Hematopoietic multipotent progenitor cell treated with erythropoietin and hydrocortisone succinate and interleukin-3 and kit ligand, for 6 days (in vitro differentiated cells): ENCODE measurements around the gene ZNF578.
A peak's percentile ranks its signal among the peaks of the same experiment; 100 is the strongest.
"Not testable (repeated sequence)": the region's sequence is repeated elsewhere in the genome, so short reads cannot be mapped to it uniquely, and the experiment has no call there.

ENCODE experiments used
- DNase-seq: peaks from one replicate; pipeline ENCODE4 v3.0.0-alpha.2; 2015

The ZNF578 gene

DNA sequence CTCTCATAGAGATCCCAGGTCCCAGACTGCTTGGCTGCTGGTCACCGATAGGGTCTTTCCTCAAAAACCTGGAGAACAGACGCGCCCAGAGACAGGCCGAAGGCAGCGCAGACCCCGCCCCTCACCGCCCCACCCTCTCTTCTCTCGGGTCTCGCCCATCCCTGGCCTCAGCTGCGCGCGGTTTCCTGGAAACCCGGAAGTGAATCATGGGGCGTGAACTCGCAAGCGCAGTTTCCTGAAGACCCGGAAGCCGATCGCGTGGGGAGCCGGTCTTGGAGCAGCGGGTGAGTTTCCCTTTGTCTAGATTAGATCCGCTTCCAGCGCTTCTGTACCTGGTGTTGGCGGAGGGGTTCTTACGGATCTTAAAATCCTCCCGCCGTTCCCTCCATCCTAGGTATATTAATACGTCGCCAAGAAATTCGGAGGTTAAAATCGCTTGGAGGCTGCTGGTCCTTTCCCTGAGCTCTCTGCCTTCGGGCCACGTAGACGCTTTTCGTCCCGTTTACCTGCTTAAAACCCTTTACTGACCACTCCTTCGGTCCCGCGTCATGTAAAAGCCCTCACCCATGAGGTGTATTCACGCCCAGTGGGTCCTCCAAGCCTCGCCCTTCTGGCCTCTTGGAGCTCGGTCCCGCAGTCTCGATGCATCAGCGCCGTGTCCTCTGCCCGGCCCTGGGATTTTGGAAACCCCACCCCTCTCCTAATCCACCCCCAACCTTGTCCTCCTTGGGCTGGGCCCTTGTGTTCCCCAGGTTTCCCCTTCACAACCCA, at the start of gene ZNF578:
Gene ZNF578, plus strand, starts transcription at position 230 of the 771 bp plus-strand sequence. CDS start 48,293 bp downstream, outside the sequence.
- peak; percentile 74 for DNase-seq

DNA sequence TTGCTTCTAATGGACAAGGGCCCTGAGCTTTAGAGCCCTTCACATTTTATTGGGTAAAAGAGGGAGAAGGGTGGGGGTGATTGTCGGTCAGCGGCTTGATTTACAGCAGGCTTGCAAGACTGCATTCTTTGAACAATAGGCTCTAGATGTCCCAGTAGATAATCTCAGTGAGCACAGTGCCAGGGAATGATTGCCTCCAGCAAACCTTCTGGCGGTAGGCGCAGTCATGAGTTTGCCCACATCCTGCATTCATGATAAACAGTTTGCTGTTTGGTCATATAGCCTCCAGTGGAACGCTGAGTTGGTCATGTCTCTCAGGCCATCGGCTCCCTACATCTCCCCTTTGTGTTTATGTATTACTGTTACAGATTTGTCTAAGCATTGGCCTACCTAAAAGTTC, 43.1 kb upstream of the ZNF578 start:
- DNase-seq = no peak

DNA sequence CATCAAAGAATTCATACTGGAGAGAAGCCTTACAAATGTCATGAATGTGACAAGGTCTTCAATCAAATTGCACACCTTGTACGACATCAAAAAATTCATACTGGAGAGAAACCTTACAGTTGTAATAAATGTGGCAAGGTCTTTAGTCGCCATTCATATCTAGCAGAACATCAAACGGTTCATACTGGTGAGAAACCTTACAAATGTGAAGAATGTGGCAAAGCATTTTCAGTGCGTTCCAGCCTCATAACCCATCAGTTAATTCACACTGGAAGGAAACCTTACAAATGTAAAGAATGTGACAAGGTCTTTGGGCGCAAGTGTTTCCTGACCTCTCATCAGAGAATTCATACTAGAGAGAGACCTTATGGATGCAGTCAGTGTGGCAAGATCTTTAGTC, 37.6 kb upstream of the ZNF578 start:
- DNase-seq = no peak

DNA sequence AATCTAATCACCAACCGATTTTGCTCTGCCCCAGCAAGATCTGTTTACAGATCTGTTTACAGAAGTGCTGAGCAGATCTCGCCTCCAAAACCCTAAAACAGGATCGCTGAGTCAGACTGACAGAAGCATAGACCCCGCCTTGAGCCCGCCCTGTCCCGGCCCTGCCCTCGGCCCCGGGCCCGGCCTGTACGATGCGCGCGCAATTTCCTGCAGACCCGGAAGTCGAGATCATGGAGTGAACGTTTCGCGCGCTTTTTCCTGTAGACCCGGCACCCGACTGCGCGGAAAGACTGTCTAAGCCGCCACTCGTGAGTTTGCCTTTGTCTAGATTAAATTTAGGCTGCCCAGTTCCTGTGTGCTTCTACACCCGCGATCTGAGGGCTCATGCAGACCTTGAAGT, 24.4 kb upstream of the ZNF578 start, which contains the start of gene ZNF534:
Gene ZNF534, plus strand, starts transcription at position 212 of the 400 bp plus-strand sequence. CDS start 2,327 bp downstream, outside the sequence.
- no peak for DNase-seq

DNA sequence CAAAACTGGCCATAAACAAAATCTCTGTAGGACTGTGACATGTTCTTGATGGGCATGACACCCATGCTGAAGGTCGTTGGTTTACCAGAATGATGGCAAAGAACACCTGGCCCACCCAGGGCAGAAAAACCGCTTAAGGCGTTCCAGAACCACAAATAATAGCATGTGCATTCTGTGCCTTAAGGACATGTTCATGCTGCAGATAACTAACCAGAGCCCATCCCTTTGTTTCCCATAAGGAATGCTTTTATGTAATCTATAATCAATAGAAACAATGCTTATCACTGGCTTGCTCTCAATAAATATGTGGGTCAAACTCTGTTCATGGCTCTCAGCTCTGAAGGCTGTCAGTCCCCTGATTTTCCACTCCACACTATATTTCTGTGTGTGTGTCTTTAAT, 11.2 kb upstream of the ZNF578 start:
- no peak for DNase-seq

DNA sequence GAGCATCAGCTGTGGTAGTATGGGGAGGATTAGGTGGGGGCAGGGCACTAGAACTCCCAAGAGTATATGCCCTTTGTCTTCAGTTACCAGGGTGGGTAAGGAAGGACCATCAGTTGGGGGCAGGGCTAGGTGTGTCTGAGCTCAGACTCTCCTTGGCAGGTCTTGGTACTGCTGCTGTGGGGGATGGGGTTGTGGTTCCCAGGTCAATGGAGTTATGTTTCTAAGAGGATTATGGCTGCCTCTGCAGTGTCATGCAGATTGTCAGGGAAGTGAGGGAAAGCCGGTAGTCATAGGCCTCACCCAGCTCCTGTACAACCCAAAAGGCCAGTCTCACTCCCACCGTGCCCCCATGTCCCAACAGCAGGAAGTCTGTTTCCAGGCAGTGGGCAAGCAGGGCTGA, 8.8 kb upstream of the ZNF578 start:
- no peak for DNase-seq

DNA sequence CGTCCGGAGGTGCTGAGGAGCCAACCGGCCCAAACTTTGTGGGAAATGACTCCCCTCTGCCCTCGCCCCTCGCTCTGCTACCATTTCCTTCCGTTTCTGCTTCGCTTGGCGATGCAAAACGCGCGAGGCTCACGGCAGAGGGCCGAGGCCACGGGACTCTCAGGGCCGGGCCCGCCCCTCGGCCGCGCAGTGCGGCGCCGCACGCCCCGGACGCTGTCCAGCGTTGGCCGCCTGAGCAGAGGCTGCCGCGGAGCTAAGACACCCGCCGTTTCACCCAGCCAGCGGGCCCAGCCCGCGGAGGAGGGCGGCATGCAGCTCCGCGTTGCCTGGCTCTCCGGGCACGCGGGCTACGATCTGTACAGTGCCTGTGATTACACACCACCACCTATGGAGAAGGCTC, 2.1 kb upstream of the ZNF578 start:
- no peak for DNase-seq

DNA sequence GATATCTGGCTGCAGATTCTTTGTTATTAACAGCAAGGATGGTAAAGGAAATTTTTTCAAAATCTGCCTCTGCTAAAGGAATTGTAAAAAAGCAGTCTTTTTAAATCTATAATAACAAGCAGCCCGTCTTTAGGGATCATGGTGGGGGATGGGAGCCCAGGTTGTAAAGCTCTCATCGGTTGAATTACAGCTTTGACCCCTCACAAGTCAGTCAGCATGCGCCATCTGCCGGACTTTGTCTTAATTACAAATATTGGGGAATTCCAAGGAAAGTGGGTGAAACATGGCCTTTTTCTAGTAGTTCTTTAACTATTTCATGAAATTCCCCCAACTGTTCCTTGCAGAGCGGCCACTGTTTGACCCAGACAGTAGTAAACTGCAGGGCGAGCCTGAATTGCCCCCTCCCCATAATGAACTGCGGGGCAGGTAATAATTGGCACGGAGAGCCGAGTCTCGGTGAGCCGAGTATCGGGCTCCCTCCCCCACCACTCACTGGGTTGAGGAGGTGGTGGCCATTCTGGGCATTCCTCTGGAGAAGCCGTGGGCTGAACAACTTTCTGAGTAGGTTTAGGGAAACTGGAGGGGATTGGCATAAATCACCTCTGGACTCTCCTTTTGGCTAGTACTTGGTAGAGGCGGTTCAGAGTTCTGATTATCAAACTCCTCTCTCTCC, 11.6 kb downstream of the ZNF578 start:
- no peak for DNase-seq

DNA sequence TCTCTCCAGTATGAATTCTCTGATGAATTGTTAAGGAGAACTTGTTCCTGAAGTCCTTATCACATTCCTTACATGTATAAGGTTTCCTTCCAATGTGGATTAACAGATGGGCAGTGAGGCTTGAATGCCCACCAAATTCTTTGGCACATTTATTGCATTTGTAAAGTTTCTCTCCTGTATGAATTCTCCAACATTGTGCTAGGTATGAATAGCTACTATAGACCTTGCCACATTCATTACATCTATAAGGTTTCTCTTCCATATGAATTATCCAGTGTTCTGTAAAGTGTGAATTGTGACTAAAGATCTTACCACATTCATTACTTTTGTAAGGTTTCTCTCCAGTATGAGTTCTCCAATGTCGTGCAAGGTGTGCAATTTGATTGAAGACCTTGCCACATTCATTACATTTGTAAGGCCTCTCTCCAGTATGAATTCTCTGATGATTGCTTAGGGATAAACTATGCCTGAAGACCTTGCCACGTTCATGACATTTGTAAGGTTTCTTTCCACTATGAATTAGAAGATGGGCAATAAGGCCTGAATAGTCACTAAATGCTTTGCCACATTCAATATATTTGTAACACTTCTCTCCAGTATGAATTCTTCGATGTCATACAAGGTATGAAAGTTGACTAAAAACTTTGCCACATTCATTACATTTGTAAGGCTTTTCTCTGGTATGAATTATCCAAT, 20.4 kb downstream of the ZNF578 start:
- DNase-seq = no peak

DNA sequence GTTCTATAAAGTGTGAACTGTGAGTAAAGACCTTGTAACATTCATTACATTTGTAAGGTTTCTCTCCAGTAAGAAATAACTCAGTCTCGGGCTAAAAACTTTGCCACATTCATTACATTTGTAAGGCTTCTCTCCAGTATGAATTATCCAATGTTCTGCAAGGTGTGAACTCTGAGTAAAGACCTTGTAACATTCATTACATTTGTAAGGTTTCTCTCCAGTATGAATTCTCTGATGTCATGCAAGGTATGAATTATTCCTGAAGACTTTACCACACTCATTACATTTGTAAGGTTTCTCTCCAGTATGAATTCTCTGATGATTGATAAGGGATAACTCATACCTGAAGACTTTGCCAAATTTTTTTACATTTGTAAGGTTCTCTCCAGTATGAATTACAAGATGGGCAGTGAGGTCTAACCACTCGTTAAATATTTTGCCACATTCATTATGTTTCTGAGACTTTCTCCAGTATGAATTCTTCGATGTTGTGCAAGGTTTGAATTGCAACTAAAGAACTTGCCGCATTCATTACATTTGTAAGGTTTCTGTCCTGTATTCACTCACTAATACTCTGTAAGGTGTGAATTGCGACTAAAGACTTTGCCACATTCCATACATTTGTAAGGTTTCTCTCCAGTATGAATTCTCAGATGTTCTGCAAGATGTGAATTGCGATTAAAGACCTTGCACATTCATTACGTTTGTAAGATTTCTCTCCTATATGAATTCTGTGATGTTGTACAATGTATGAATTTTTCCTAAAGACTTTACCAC, 21.2 kb downstream of the ZNF578 start:
- no peak for DNase-seq

DNA sequence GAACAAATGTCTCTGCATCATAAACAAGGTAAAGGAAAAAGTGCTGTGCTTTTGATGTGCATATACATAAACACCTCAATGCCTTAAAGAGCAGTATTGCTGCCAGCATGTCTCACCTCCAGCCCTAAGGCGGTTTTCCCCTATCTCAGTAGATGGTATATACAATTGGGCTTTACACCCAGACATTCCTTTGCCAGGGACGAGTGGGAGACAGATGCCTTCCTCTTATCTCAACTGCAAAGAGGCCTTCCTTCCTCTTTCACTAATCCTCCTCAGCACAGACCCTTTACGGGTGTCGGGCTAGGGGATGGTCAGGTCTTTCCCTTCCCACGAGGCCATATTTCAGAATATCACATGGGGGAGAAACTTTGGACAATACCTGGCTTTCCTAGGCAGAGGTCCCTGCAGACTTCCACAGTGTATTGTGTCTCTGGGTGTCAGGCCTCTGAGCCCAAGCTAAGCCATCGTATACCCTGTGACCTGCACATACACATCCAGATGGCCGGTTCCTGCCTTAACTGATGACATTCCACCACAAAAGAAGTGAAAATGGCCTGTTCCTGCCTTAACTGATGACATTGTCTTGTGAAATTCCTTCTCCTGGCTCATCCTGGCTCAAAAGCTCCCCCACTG, 30.9 kb downstream of the ZNF578 start:
- DNase-seq = not testable (repeated sequence)

DNA sequence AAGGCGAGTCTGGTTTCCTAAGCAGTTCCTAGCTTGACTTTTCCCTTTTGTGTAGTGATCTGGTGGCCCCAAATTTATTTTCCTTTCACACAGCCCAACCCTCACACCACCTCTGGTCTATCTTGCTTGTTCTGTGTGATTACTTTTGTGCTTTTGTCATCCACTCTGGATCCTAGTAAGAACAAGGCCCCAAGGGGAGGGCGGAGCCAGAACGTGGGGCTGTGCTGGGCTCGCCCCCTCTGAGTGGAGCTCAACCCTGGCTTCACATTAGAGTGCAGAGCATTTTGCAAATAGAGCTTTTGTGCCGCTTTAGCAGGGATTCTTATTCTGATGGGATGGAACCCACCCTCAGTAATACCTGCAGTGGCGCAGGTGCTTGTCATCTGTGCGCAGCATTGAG, 31.7 kb downstream of the ZNF578 start:
- DNase-seq = not testable (repeated sequence)

DNA sequence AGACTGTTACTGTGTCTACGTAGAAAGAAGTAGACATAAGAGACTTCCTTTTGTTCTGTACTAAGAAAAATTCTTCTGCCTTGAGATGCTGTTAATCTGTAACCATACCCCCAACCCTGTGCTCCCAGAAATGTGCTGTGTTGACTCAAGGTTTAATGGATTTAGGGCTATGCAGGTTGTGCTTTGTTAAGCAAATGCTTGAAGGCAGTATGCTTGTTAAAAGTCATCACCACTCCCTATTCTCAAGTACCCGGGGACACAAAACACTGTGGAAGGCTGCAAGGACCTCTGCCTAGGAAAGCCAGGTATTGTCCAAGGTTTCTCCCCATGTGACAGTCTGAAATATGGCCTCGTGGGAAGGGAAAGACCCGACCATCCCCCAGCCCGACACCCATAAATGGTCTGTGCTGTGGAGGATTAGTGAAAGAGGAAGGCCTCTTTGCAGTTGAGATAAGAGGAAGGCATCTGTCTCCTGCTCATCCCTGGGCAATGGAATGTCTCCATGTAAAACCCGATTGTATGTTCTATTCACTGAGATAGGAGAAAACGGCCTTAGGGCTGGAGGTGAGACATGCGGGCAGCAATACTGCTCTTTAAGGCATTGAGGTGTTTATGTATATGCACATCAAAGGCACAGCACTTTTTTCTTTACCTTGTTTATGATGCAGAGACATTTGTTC, 32.3 kb downstream of the ZNF578 start:
- DNase-seq = not testable (repeated sequence)

DNA sequence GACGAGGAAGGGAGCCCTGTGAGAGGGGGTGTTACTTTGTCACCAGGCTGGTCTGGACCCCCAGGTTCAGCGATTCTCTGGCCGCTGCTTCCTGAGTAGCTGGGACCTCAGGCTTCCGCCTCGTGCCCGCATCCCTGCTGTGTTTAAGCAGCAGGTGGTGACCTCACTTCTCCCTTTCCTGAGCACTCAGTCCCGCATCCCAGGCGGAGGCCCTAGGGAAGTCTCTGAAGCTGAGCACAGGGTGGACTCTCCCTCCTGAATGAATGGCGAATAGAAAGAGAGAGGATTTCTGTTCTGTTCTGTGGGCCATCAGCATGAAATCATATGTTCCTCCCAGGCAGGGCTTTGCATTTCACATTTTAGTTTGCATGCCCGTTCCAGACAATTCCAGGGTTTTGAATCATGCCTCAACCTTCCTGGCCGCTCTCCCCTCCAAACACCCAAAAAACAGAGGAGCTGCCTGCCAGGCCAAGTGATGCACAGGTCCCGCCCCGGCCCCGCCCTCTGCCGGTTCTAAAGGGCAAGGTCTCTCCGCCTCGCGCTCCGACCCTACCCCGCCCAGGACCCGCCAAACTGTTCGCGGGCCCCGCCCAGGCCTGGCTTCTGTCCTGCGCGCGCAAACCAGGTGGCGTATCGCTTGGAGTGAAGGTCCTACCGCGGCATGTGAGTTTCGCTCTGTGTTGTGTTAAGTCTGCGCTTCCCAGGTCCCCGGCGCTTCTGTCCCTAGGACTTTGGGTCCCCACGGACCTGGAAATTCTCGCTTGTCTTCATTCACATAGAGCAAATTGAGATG, 39.0 kb downstream of the ZNF578 start:
- no peak for DNase-seq

DNA sequence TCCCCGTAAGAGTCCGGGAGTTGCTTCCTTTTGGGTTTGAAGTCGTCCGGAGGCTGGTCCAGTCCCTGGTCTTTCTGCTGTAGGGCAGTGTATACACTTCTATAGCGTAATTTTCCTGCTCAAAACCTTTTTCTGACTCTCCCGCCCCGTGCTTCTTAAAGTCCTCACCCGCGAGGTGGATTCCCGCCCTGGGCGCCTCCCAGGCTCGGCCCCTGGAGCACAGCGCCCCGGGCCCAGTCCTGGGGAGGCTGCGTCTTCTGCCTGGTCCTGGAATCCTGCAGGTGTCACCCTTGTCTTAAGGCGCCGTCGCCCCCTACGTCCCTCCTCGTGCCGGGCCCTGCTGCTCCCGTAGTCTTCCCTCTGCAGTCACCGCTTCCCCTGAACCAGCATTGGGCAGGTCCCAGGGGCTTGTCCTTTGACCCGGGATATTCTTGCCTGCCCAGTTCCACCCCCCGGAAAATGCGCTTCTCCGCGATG, 39.7 kb downstream of the ZNF578 start:
- no peak for DNase-seq

DNA sequence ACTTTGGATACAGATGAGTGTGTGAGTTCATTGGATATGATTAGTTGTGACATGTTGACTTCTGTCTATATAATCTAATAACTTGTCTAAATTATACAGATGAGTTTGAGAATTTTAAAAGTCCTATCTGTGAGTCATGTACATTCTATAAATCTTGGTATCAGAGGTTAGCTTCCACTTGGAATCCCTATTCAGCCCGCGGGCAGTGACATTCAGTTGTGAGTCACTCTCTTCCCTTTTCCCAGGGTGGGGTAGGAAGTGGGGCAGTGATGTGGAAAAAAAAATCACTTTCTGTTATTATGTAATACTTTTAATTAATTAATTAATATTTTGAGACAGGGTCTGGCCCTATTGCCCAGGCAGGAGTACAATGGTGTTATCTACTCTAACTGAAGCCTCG, 41.2 kb downstream of the ZNF578 start:
- DNase-seq = no peak

DNA sequence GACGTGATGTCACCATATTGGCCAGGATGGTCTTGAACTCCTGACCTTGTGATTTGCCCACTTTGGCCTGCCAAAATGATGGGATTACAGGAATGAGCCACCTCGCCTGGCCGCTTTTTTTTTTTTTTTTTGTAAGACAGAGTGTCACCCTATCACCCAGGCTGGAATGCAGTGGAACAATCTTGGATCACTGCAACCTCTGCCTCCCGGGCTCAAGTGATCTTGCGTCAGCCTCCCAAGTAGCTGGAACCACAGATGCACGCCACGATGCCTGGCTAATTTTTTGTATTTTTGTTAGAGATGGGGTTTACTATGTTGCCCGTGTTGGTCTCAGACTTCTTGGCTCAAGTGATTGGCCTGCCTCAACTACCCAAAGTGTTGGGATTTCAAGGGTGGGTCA, 45.2 kb downstream of the ZNF578 start:
- DNase-seq = no peak

DNA sequence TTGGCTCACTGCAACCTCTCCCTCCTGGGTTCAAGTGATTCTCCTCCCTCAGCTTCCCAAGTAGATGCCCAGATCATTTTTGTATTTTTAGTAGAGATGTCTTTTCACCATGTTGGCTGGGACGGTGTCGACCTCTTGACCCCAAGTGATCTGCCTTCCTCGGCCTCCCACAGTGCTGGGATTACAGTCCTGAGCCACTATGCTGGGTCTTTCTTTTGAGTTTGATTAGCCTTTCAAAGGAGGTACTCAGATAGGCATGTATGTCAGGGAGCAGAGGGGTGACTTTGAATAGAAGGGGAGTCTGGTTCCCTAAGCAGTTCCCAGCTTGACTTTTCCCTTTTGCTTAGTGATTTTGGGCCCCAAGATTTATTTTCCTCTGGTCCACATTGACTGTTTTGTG, 47.1 kb downstream of the ZNF578 start:
- DNase-seq = not testable (repeated sequence)

DNA sequence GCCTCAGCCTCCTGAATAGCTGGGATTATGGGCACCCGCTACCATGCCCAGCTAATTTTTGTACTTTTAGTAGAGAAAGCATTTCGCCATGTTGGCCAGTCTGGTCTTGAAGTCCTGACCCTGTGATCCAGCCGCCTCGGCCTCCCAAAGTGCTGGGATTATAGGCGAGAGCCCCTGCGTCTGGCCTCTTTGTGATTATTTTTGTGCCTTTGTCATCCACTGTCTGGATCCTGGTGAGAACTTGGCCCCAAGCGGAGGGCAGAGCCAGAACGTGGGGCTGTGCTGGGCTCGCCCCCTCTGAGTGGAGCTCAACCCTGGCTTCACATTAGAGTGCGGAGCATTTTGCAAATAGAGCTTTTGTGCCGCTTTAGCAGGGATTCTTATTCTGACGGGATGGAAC, 47.6 kb downstream of the ZNF578 start:
- DNase-seq = not testable (repeated sequence)

DNA sequence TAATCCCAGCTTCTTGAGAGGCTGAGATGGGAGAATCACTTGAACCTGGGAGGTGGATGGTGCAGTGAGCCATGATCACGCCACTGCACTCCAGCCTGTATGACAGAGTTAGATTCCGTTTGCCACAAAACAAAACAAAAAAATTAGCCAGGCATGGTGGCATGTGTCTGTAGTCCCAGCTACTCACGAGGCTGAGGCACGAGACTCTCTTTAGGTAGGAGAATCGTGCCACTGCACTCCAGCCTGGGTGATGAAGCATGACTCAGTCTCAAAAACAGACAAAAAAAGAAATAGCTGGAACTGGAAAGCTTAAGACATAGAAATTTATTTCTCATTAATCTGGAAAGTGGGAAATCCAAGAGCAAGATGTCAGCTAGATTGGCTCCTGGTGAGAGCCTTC, 53.9 kb downstream of the ZNF578 start:
- no peak for DNase-seq

DNA sequence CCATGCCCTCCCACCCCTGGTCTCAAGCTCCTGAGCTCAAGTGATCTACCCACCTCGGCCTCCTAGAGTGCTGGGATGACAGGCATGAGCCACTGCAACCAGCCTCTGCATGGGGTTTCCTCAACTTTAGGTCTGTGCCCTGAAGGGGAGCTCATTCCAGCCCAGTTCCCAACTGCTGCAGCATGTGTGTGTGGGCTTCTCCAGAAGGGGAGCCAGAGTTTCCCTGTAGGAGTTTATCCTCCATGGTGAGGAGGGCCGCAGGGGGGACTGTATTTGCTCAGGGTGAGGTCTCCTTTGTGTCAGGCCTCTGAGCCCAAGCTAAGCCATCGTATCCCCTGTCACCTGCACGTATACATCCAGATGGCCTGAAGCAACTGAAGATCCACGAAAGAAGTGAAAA, 62.8 kb downstream of the ZNF578 start:
- DNase-seq = no peak
